ENCODE data around the gene OR4C46.

DNA sequence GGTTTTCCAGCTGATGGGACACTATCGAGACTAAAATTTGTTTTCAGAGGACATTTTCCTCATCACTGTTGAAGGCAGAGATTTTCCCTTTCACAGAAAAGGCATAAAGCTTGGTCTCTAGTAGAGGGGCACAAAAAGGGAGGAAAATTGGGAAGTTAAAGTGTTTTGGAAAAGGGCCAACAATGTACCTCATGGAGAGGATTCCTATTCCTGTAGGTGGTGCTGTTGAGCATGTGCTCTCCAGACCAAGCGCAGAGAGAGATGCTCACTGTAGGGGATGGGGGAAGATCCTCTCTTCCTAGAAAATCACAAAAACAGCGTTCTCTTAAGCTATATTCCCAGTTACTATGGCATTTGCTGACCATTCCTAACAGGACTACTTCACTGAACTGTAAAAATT lies 44.9 kb downstream of the OR4C46 start:
- no peak for TF ChIP-seq ZFP3 (CRISPR knock-in tag; IDR thresholded peaks at IDR 0.05)
- TF ChIP-seq ISL1 (CRISPR knock-in tag; IDR thresholded peaks at IDR 0.05): no peak
- TF ChIP-seq ESRRG (CRISPR knock-in tag; IDR thresholded peaks at IDR 0.05): no peak
- TF ChIP-seq, protein P1, sequence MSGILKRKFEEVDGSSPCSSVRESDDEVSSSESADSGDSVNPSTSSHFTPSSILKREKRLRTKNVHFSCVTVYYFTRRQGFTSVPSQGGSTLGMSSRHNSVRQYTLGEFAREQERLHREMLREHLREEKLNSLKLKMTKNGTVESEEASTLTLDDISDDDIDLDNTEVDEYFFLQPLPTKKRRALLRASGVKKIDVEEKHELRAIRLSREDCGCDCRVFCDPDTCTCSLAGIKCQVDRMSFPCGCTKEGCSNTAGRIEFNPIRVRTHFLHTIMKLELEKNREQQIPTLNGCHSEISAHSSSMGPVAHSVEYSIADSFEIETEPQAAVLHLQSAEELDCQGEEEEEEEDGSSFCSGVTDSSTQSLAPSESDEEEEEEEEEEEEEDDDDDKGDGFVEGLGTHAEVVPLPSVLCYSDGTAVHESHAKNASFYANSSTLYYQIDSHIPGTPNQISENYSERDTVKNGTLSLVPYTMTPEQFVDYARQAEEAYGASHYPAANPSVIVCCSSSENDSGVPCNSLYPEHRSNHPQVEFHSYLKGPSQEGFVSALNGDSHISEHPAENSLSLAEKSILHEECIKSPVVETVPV (CRISPR knock-in tag; IDR thresholded peaks at IDR 0.05): no peak
- TF ChIP-seq TSHZ2 (CRISPR knock-in tag; IDR thresholded peaks at IDR 0.05): no peak
- no peak for TF ChIP-seq PATZ1 (CRISPR knock-in tag; IDR thresholded peaks at IDR 0.05; ENCODE audit: borderline replicate concordance)
- TF ChIP-seq, protein P2, sequence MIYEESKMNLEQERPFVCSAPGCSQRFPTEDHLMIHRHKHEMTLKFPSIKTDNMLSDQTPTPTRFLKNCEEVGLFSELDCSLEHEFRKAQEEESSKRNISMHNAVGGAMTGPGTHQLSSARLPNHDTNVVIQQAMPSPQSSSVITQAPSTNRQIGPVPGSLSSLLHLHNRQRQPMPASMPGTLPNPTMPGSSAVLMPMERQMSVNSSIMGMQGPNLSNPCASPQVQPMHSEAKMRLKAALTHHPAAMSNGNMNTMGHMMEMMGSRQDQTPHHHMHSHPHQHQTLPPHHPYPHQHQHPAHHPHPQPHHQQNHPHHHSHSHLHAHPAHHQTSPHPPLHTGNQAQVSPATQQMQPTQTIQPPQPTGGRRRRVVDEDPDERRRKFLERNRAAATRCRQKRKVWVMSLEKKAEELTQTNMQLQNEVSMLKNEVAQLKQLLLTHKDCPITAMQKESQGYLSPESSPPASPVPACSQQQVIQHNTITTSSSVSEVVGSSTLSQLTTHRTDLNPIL (CRISPR knock-in tag; IDR thresholded peaks at IDR 0.05; ENCODE audit: low read depth): no peak
- no peak for TF ChIP-seq TCF4 (CRISPR knock-in tag; IDR thresholded peaks at IDR 0.05; ENCODE audit: borderline replicate concordance)
- no peak for TF ChIP-seq BACH2 (CRISPR knock-in tag; IDR thresholded peaks at IDR 0.05; ENCODE audit: borderline replicate concordance)

Measured in SK-N-SH treated with all-trans-retinoic acid at 6 μM for 48 hours (cell line).